ENCODE results near the gene SEPHS2.

DNA sequence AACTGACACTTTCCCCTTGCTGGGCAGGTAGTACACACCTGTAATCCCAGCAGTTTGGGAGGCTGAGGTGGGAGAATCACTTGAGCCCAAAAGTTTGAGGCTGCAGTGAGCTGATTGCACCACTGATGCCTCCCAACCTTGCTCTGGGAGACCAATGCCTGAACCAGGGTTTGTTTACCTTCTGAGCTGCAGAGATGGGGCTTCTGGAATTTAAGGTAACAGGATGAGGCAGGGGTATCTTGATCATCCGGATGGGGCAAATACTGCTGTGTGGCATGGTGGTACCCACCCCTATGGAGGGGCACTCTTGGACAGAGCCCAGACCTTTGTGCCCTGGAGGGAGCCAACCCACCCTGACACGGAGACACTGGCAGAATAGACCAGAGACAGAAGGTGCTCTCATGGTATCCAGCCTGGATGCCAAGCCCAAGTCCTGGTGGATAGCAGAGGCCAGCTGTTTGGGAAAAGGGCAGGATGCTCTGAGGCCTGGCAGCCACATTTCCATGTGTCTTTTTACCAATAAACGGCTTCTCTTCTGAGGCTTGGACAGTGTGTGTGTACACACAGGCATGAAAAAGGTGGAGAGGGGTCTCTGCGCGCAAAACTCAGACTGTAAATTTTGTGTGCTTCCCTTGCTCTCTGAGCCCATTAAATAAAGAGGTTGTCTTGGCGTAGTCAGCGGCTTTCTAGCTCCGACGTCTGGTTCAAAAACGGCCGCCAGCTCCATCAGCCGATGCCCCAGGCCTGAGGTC, 46.1 kb downstream of the SEPHS2 start:
- TF ChIP-seq CTCF (IDR thresholded peaks at IDR 0.05) (no peak), ZFX (IDR thresholded peaks at IDR 0.05; ENCODE audit: borderline replicate concordance) (no peak)
